ENCODE results near the gene NDUFS2.

The NDUFS2 gene

GRCh38 chr1:161225178-161225533 lies 23.0 kb downstream of the NDUFS2 start:
- Histone ChIP-seq H3K4me1 (ENCODE audit: control insufficient read depth in 5 of 5, insufficient read depth in 5 of 5, low read length in 5 of 5) (peaks cover 5 to 31% (median 29%) of the 10 kb centered on the region in 5 donors), H3K36me3 (ENCODE audit: control insufficient read depth in 5 of 5, insufficient read depth in 5 of 5, low read length in 5 of 5) (peaks cover 0 to 23% (median 20%) of the 10 kb centered on the region in 5 donors), H3K27me3 (ENCODE audit: control insufficient read depth in 5 of 5, insufficient read depth in 4 of 5, low read length in 5 of 5) (no peaks in the 10 kb centered on the region), H3K27ac (ENCODE audit: low read depth, low read length) (peak overlapping the region; percentile 59), H3K9me3 (ENCODE audit: control insufficient read depth in 5 of 5, low read length in 5 of 5) (no peaks in the 10 kb centered on the region), H3K4me3 (ENCODE audit: low read depth in 1 of 5, low read length in 5 of 5) (peak overlapping the region in 2 of 5 donors; percentile 37 to 88), H3K9ac (ENCODE audit: low read length in 5 of 5) (peak overlapping the region in 1 of 5 donors; percentile 47)

GRCh38 chr1:161225534-161226319 lies 23.6 kb downstream of the NDUFS2 start, which contains the start of gene TOMM40L:
TOMM40L (plus strand) TSS chr1:161226060; CDS start chr1:161226490, 430 bp downstream.
- peak within 1 kb of the TSS in 4 of 5 donors; percentile 66 to 81 (median 71) for H3K9ac ChIP-seq (ENCODE audit: low read length in 5 of 5)
- H3K4me1 ChIP-seq (ENCODE audit: control insufficient read depth in 5 of 5, insufficient read depth in 5 of 5, low read length in 5 of 5), result peaks cover 5 to 31% (median 29%) of the 10 kb centered on the region in 5 donors
- no peaks in the 10 kb centered on the region for H3K27me3 ChIP-seq (ENCODE audit: control insufficient read depth in 5 of 5, insufficient read depth in 4 of 5, low read length in 5 of 5)
- peaks cover 0 to 29% (median 25%) of the 10 kb centered on the region in 5 donors for H3K36me3 ChIP-seq (ENCODE audit: control insufficient read depth in 5 of 5, insufficient read depth in 5 of 5, low read length in 5 of 5)
- H3K4me3 ChIP-seq (ENCODE audit: low read depth in 1 of 5, low read length in 5 of 5), result peak within 1 kb of the TSS; percentile 77 to 99 (median 91)
- H3K9me3 ChIP-seq (ENCODE audit: control insufficient read depth in 5 of 5, low read length in 5 of 5), result no peaks in the 10 kb centered on the region
- peak within 1 kb of the TSS; percentile 59 for H3K27ac ChIP-seq (ENCODE audit: low read depth, low read length)

GRCh38 chr1:161226320-161226711 lies 24.1 kb downstream of the NDUFS2 start:
- H3K36me3 ChIP-seq (ENCODE audit: control insufficient read depth in 5 of 5, insufficient read depth in 5 of 5, low read length in 5 of 5), result peaks cover 0 to 33% (median 25%) of the 10 kb centered on the region in 5 donors
- peak overlapping the region in 4 of 5 donors; percentile 66 to 81 (median 71) for H3K9ac ChIP-seq (ENCODE audit: low read length in 5 of 5)
- H3K27ac ChIP-seq (ENCODE audit: low read depth, low read length), result peak overlapping the region; percentile 18
- no peaks in the 10 kb centered on the region for H3K9me3 ChIP-seq (ENCODE audit: control insufficient read depth in 5 of 5, low read length in 5 of 5)
- no peaks in the 10 kb centered on the region for H3K27me3 ChIP-seq (ENCODE audit: control insufficient read depth in 5 of 5, insufficient read depth in 4 of 5, low read length in 5 of 5)
- peak overlapping the region; percentile 77 to 99 (median 91) for H3K4me3 ChIP-seq (ENCODE audit: low read depth in 1 of 5, low read length in 5 of 5)
- peaks cover 5 to 31% (median 29%) of the 10 kb centered on the region in 5 donors for H3K4me1 ChIP-seq (ENCODE audit: control insufficient read depth in 5 of 5, insufficient read depth in 5 of 5, low read length in 5 of 5)

- peaks cover 5 to 31% (median 29%) of the 10 kb centered on the region in 5 donors for H3K4me1 ChIP-seq (ENCODE audit: control insufficient read depth in 5 of 5, insufficient read depth in 5 of 5, low read length in 5 of 5)
- H3K4me3 ChIP-seq (ENCODE audit: low read depth in 1 of 5, low read length in 5 of 5), result peak overlapping the region; percentile 77 to 99 (median 91)
- H3K27ac ChIP-seq (ENCODE audit: low read depth, low read length), result peak overlapping the region; percentile 18
- H3K27me3 ChIP-seq (ENCODE audit: control insufficient read depth in 5 of 5, insufficient read depth in 4 of 5, low read length in 5 of 5), result no peaks in the 10 kb centered on the region
- peak overlapping the region in 4 of 5 donors; percentile 66 to 81 (median 71) for H3K9ac ChIP-seq (ENCODE audit: low read length in 5 of 5)
- no peaks in the 10 kb centered on the region for H3K9me3 ChIP-seq (ENCODE audit: control insufficient read depth in 5 of 5, low read length in 5 of 5)
- H3K36me3 ChIP-seq (ENCODE audit: control insufficient read depth in 5 of 5, insufficient read depth in 5 of 5, low read length in 5 of 5), result peaks cover 0 to 33% (median 25%) of the 10 kb centered on the region in 5 donors
Measured at GRCh38 chr1:161226759-161227158, 24.6 kb downstream of the NDUFS2 start.

- Histone ChIP-seq H3K4me1 (ENCODE audit: control insufficient read depth in 5 of 5, insufficient read depth in 5 of 5, low read length in 5 of 5) (peaks cover 5 to 31% (median 29%) of the 10 kb centered on the region in 5 donors), H3K9me3 (ENCODE audit: control insufficient read depth in 5 of 5, low read length in 5 of 5) (no peaks in the 10 kb centered on the region), H3K27ac (ENCODE audit: low read depth, low read length) (no peak overlapping the region), H3K4me3 (ENCODE audit: low read depth in 1 of 5, low read length in 5 of 5) (peak overlapping the region; percentile 5 to 88 (median 76)), H3K27me3 (ENCODE audit: control insufficient read depth in 5 of 5, insufficient read depth in 4 of 5, low read length in 5 of 5) (no peaks in the 10 kb centered on the region), H3K9ac (ENCODE audit: low read length in 5 of 5) (peak overlapping the region in 4 of 5 donors; percentile 66 to 81 (median 71)), H3K36me3 (ENCODE audit: control insufficient read depth in 5 of 5, insufficient read depth in 5 of 5, low read length in 5 of 5) (peaks cover 0 to 33% (median 25%) of the 10 kb centered on the region in 5 donors)
Measured at GRCh38 chr1:161227196-161227871, 25.2 kb downstream of the NDUFS2 start.

- Histone ChIP-seq H3K9ac (ENCODE audit: low read length in 5 of 5) (peak overlapping the region in 2 of 5 donors; percentile 62 to 67), H3K4me1 (ENCODE audit: control insufficient read depth in 5 of 5, insufficient read depth in 5 of 5, low read length in 5 of 5) (peaks cover 5 to 31% (median 29%) of the 10 kb centered on the region in 5 donors), H3K9me3 (ENCODE audit: control insufficient read depth in 5 of 5, low read length in 5 of 5) (no peaks in the 10 kb centered on the region), H3K36me3 (ENCODE audit: control insufficient read depth in 5 of 5, insufficient read depth in 5 of 5, low read length in 5 of 5) (peaks cover 0 to 33% (median 25%) of the 10 kb centered on the region in 5 donors), H3K4me3 (ENCODE audit: low read depth in 1 of 5, low read length in 5 of 5) (peak overlapping the region in 3 of 5 donors; percentile 52 to 88 (median 77)), H3K27me3 (ENCODE audit: control insufficient read depth in 5 of 5, insufficient read depth in 4 of 5, low read length in 5 of 5) (no peaks in the 10 kb centered on the region), H3K27ac (ENCODE audit: low read depth, low read length) (no peak overlapping the region)
Measured at GRCh38 chr1:161228032-161228431, 25.9 kb downstream of the NDUFS2 start.

- Histone ChIP-seq H3K4me3 (ENCODE audit: low read depth in 1 of 5, low read length in 5 of 5) (no peak overlapping the region), H3K36me3 (ENCODE audit: control insufficient read depth in 5 of 5, insufficient read depth in 5 of 5, low read length in 5 of 5) (peaks cover 0 to 33% (median 25%) of the 10 kb centered on the region in 5 donors), H3K27ac (ENCODE audit: low read depth, low read length) (no peak overlapping the region), H3K27me3 (ENCODE audit: control insufficient read depth in 5 of 5, insufficient read depth in 4 of 5, low read length in 5 of 5) (no peaks in the 10 kb centered on the region), H3K9ac (ENCODE audit: low read length in 5 of 5) (peak overlapping the region in 1 of 5 donors; percentile 4), H3K4me1 (ENCODE audit: control insufficient read depth in 5 of 5, insufficient read depth in 5 of 5, low read length in 5 of 5) (peaks cover 5 to 31% (median 29%) of the 10 kb centered on the region in 5 donors), H3K9me3 (ENCODE audit: control insufficient read depth in 5 of 5, low read length in 5 of 5) (no peaks in the 10 kb centered on the region)
Measured at GRCh38 chr1:161229896-161230295, 27.7 kb downstream of the NDUFS2 start.

GRCh38 chr1:161230762-161231161 lies 28.6 kb downstream of the NDUFS2 start:
- Histone ChIP-seq H3K27me3 (ENCODE audit: control insufficient read depth in 5 of 5, insufficient read depth in 4 of 5, low read length in 5 of 5) (no peaks in the 10 kb centered on the region), H3K9ac (ENCODE audit: low read length in 5 of 5) (no peak overlapping the region), H3K4me3 (ENCODE audit: low read depth in 1 of 5, low read length in 5 of 5) (no peak overlapping the region), H3K4me1 (ENCODE audit: control insufficient read depth in 5 of 5, insufficient read depth in 5 of 5, low read length in 5 of 5) (peaks cover 3 to 24% (median 23%) of the 10 kb centered on the region in 5 donors), H3K36me3 (ENCODE audit: control insufficient read depth in 5 of 5, insufficient read depth in 5 of 5, low read length in 5 of 5) (peaks cover 0 to 33% (median 25%) of the 10 kb centered on the region in 5 donors), H3K9me3 (ENCODE audit: control insufficient read depth in 5 of 5, low read length in 5 of 5) (no peaks in the 10 kb centered on the region), H3K27ac (ENCODE audit: low read depth, low read length) (no peak overlapping the region)

GRCh38 chr1:161233102-161233501 lies 30.9 kb downstream of the NDUFS2 start:
- H3K27ac ChIP-seq (ENCODE audit: low read depth, low read length), result no peak overlapping the region
- peaks cover 0 to 2% (median 0%) of the 10 kb centered on the region in 5 donors for H3K27me3 ChIP-seq (ENCODE audit: control insufficient read depth in 5 of 5, insufficient read depth in 4 of 5, low read length in 5 of 5)
- H3K4me3 ChIP-seq (ENCODE audit: low read depth in 1 of 5, low read length in 5 of 5), result no peak overlapping the region
- peaks cover 0 to 30% (median 25%) of the 10 kb centered on the region in 5 donors for H3K36me3 ChIP-seq (ENCODE audit: control insufficient read depth in 5 of 5, insufficient read depth in 5 of 5, low read length in 5 of 5)
- H3K9ac ChIP-seq (ENCODE audit: low read length in 5 of 5), result no peak overlapping the region
- H3K9me3 ChIP-seq (ENCODE audit: control insufficient read depth in 5 of 5, low read length in 5 of 5), result no peaks in the 10 kb centered on the region
- H3K4me1 ChIP-seq (ENCODE audit: control insufficient read depth in 5 of 5, insufficient read depth in 5 of 5, low read length in 5 of 5), result peaks cover 0 to 2% (median under 1%) of the 10 kb centered on the region in 5 donors

Data from subcutaneous abdominal adipose tissue (tissue), 5 donors.